Endothelial cell of umbilical vein (primary cell): ENCODE measurements around the gene CDKN2B-AS1. TPM values are rescaled to one million over a fixed set of nuclear protein-coding genes. Genes with fewer than 3 reads are reported as not detected.

ENCODE experiments used
- BruUV-seq: library from RNA; stranded (reverse); fragments of 400-500 nt; replicated peaks from 2 replicates; lab custom pipeline; 2021; lab: Mats Ljungman, UMichigan
- CTCF ChIA-PET: fragments of 300-600, 350-600 bp; sonication (Branson Sonifier 250); formaldehyde crosslinking; loops from one replicate; lab custom pipeline; 2021; ENCODE audit warnings: antibody characterized with exemption, inconsistent platforms; lab: Charles Lee
- POLR2A ChIA-PET: fragments of 300-600, 350-600 bp; sonication (Branson Sonifier 250); formaldehyde crosslinking; loops from one replicate; lab custom pipeline; 2021; ENCODE audit warnings: antibody characterized with exemption, inconsistent platforms; lab: Charles Lee
- DNase-seq: peaks from one replicate; pipeline ENCODE4 v3.0.0-alpha.2; 2011; ENCODE audit warnings: low read depth, low spot score
- FAIRE-seq: peaks from 2 replicates; lab custom pipeline; 2011; peaks lifted over from hg19 to GRCh38; lab: Jason Lieb, UNC
- H2AFZ ChIP-seq: 2 replicates; pipeline ENCODE4 v1.6.0; 2012; ENCODE audit warnings: low read depth, low read length, control low read depth, inconsistent platforms
- H3K27ac ChIP-seq: 2 replicates; pipeline ENCODE4 v1.5.1; 2011; ENCODE audit warnings: low read depth, mild to moderate bottlenecking, control low read depth, low read length, moderate library complexity; ENCODE audit not compliant: insufficient read depth
- H3K27me3 ChIP-seq, 2 experiments: 2 replicates each; pipeline versions ENCODE4 v1.6.0 to v1.6.1; 2011; ENCODE audit warnings: low read length in 2 of 2, mixed read lengths in 1 of 2; ENCODE audit not compliant: control insufficient read depth in 2 of 2, insufficient read depth in 2 of 2
- H3K36me3 ChIP-seq, 2 experiments: 2 replicates in 1 of 2; 3 replicates in 1 of 2; pipeline ENCODE4 v1.5.1; 2011; ENCODE audit warnings: low read length in 2 of 2, mild to moderate bottlenecking in 1 of 2, moderate library complexity in 1 of 2; ENCODE audit not compliant: control insufficient read depth in 2 of 2, insufficient read depth in 2 of 2; ENCODE audit errors: extremely low read depth in 1 of 2
- H3K4me1 ChIP-seq: 3 replicates; pipeline ENCODE4 v1.5.1; 2011; ENCODE audit warnings: mild to moderate bottlenecking, low read length; ENCODE audit not compliant: control insufficient read depth, insufficient read depth; ENCODE audit errors: extremely low read depth
- H3K4me2 ChIP-seq: 2 replicates; pipeline ENCODE4 v1.6.1; 2011; ENCODE audit warnings: low read length, control low read depth, mixed read lengths; ENCODE audit not compliant: insufficient read depth
- H3K4me3 ChIP-seq, 3 experiments: fragments of 200-600 bp in 1 of 3; sonication (generic), shearing (Covaris generic) in 1 of 3; replicated peaks in 1 of 3; 2 replicates each; pipeline ENCODE4 v1.5.1; 2011 to 2016; ENCODE audit warnings: control low read depth in 3 of 3, low read length in 3 of 3, mild to moderate bottlenecking in 2 of 3, inconsistent platforms in 1 of 3, low read depth in 1 of 3, moderate library complexity in 1 of 3; ENCODE audit not compliant: insufficient read depth in 1 of 3
- H3K79me2 ChIP-seq: 2 replicates; pipeline ENCODE4 v1.6.0; 2012; ENCODE audit warnings: low read length, inconsistent platforms; ENCODE audit not compliant: control insufficient read depth, insufficient read depth
- H3K9ac ChIP-seq: replicated peaks from 2 replicates; pipeline ENCODE3; 2011; ENCODE audit warnings: low read length, control low read depth; ENCODE audit not compliant: insufficient read depth; ENCODE audit errors: extremely low read depth
- H3K9me1 ChIP-seq: replicated peaks from 3 replicates; pipeline ENCODE4 v1.6.0; 2011; ENCODE audit warnings: mild to moderate bottlenecking, low read length; ENCODE audit not compliant: control insufficient read depth, insufficient read depth; ENCODE audit errors: extremely low read depth
- H3K9me3 ChIP-seq: replicated peaks from 2 replicates; pipeline ENCODE4 v1.5.1; 2012; ENCODE audit warnings: low read length, inconsistent platforms; ENCODE audit not compliant: control insufficient read depth, insufficient read depth
- H4K20me1 ChIP-seq: replicated peaks from 2 replicates; pipeline ENCODE3; 2011; ENCODE audit warnings: mild to moderate bottlenecking, low read length; ENCODE audit not compliant: control insufficient read depth, insufficient read depth; ENCODE audit errors: extremely low read depth
- CTCF ChIP-seq, 2 donors: IDR thresholded peaks; 1 replicate in 1 of 2; 2 replicates in 1 of 2; pipeline ENCODE4 v1.5.1; 2011; ENCODE audit warnings: low read length in 2 of 2, mild to moderate bottlenecking in 2 of 2, moderate library complexity in 2 of 2, control low read depth in 1 of 2, inconsistent platforms in 1 of 2, low read depth in 1 of 2; ENCODE audit not compliant: insufficient read depth in 1 of 2; ENCODE audit errors: extremely low read depth in 1 of 2
- EZH2 ChIP-seq: IDR thresholded peaks from 2 replicates; pipeline ENCODE4 v1.6.1; 2012; ENCODE audit warnings: borderline replicate concordance, low read depth, mild to moderate bottlenecking, moderate library complexity, low read length, inconsistent platforms; ENCODE audit not compliant: severe bottlenecking
- FOS ChIP-seq: IDR thresholded peaks from 2 replicates; pipeline ENCODE4 v1.6.1; 2011; ENCODE audit warnings: mild to moderate bottlenecking, low read length, moderate library complexity, borderline replicate concordance; ENCODE audit not compliant: insufficient read depth
- GATA2 ChIP-seq: IDR thresholded peaks from 2 replicates; pipeline ENCODE4 v1.7.0; 2011; ENCODE audit warnings: low read depth, mild to moderate bottlenecking, moderate library complexity, mixed read lengths, low read length; ENCODE audit not compliant: insufficient read length, insufficient read depth
- JUN ChIP-seq: IDR thresholded peaks from 2 replicates; pipeline ENCODE4 v1.6.1; 2011; ENCODE audit warnings: borderline replicate concordance, low read depth; ENCODE audit not compliant: insufficient read length, insufficient read depth
- MAX ChIP-seq: IDR thresholded peaks from 2 replicates; pipeline ENCODE4 v1.6.1; 2011; ENCODE audit not compliant: insufficient read depth, insufficient read length
- MYC ChIP-seq: IDR thresholded peaks from one replicate; pipeline ENCODE4 v1.6.1; 2011; ENCODE audit warnings: mild to moderate bottlenecking, low read depth, low read length
- POLR2A ChIP-seq: IDR thresholded peaks from 2 replicates; pipeline ENCODE4 v1.6.1; 2012; ENCODE audit warnings: low read depth, mild to moderate bottlenecking, control low read depth, low read length
- POLR2AphosphoS5 ChIP-seq: IDR thresholded peaks from 2 replicates; pipeline ENCODE4 v1.6.1; 2012; ENCODE audit warnings: low read depth, mild to moderate bottlenecking, control low read depth, low read length, moderate library complexity; ENCODE audit not compliant: insufficient read depth
- dilution Hi-C: fragments of 300-500 bp; cut with MboI; formaldehyde crosslinking; loops from one replicate; pipeline ENCODE4 v1.15.0; 2019; ENCODE audit warnings: low sequenced_read_pairs; ENCODE audit not compliant: extremely low pct_ligation_motif_present
- intact Hi-C: fragments of 100-400 bp; cut with micrococcal nuclease; formaldehyde crosslinking; loops from one replicate; pipeline ENCODE4 v1.10.0; 2022
- polyA plus RNA-seq, 4 experiments: library from polyadenylated mRNA; depleted of rRNA in 3 of 4; stranded (reverse) in 3 of 4; unstranded in 1 of 4; fragments of >200 nt; gene quantifications; 2 replicates each; pipeline versions ENCODE4 v1.2.1 to v1.2.3, GENCODE V29; 2011 to 2012; ENCODE audit warnings: missing spikeins in 1 of 4
- total RNA-seq: library from RNA; stranded (reverse); gene quantifications from 2 replicates; pipeline ENCODE4 v1.2.3, GENCODE V29; 2021

CDKN2B-AS1 gene
- total and polyA plus RNA-seq, 2 donors (not counting 3 experiments of a cell fraction or from before 2014, with no cell fraction given), result 0.44 to 1.9 TPM

- peak overlapping the region; percentile 17 for H3K4me2 ChIP-seq
- intact Hi-C loops (loop anchor here (1.0 to 10.0 kb wide), 2 partner anchors 9 to 266 kb away; no protein-coding TSS in a partner anchor), dilution Hi-C loops (no loop called here)
- no TSS peak for BruUV-seq
- FAIRE-seq, result no peak
- no peak overlapping the region for H2AFZ ChIP-seq
- no peaks in the 10 kb centered on the region for H3K36me3 ChIP-seq
- H3K4me3 ChIP-seq, result no peak overlapping the region
- peaks cover 29% of the 10 kb centered on the region for H3K4me1 ChIP-seq
- peak overlapping the region; percentile 49 for H3K27ac ChIP-seq
- TF ChIP-seq JUN (no peak), CTCF (IDR thresholded peaks at IDR 0.05; ENCODE audit: extremely low read depth in 1 of 2, insufficient read depth in 1 of 2, low read depth in 1 of 2, low read length in 2 of 2) (no peak), GATA2 (no peak), EZH2 (no peak), POLR2AphosphoS5 (no peak), MAX (no peak), POLR2A (no peak), FOS (no peak), MYC (no peak)
- no peaks in the 10 kb centered on the region for H3K27me3 ChIP-seq
- CTCF ChIA-PET, result interaction anchor here (0.7 to 1.3 kb wide), 3 partner anchors 10 to 58 kb away, joined by 3 read pairs; no protein-coding TSS in a partner anchor
- no peaks in the 10 kb centered on the region for H3K9me3 ChIP-seq
- DNase-seq, result no peak
- no peaks in the 10 kb centered on the region for H4K20me1 ChIP-seq
- no peak overlapping the region for H3K9ac ChIP-seq
- POLR2A ChIA-PET, result interaction anchor here (0.6 kb wide), 1 partner anchor 91 kb away, joined by 7 read pairs; no protein-coding TSS in a partner anchor
- no peaks in the 10 kb centered on the region for H3K9me1 ChIP-seq
- H3K79me2 ChIP-seq, result no peaks in the 10 kb centered on the region
These were observed 153.9 kb downstream of the CDKN2B-AS1 start for GRCh38 chr9:22148528-22148875.
